ENCODE results near the gene ARPC5.

ARPC5 gene

GRCh38 chr1:183675381-183675780, 39.8 kb upstream of the ARPC5 start:
- in situ Hi-C loops (cut with HindIII; ENCODE audit: low sequenced_read_pairs) = no loop called here
- TF ChIP-seq CTCF (IDR thresholded peaks at IDR 0.05; ENCODE audit: low read depth, low read length, missing control alignments) = no peak
- H3K4me3 ChIP-seq (ENCODE audit: low read depth, low read length) = no peak overlapping the region
- DNase-seq (ENCODE audit: low read depth) = no peak

GRCh38 chr1:183674886-183675285, 39.3 kb upstream of the ARPC5 start:
- DNase-seq (ENCODE audit: low read depth) = no peak
- in situ Hi-C loops (cut with HindIII; ENCODE audit: low sequenced_read_pairs) = no loop called here
- no peak overlapping the region for H3K4me3 ChIP-seq (ENCODE audit: low read depth, low read length)
- TF ChIP-seq CTCF (IDR thresholded peaks at IDR 0.05; ENCODE audit: low read depth, low read length, missing control alignments) = no peak

- no peak for TF ChIP-seq CTCF (IDR thresholded peaks at IDR 0.05; ENCODE audit: low read depth, low read length, missing control alignments)
- H3K4me3 ChIP-seq (ENCODE audit: low read depth, low read length) = no peak overlapping the region
- in situ Hi-C loops (cut with HindIII; ENCODE audit: low sequenced_read_pairs) = no loop called here
- no peak for DNase-seq (ENCODE audit: low read depth)
These were observed 38.8 kb upstream of the ARPC5 start for GRCh38 chr1:183674339-183674738.

- DNase-seq (ENCODE audit: low read depth) = no peak
- in situ Hi-C loops (cut with HindIII; ENCODE audit: low sequenced_read_pairs) = no loop called here
- TF ChIP-seq CTCF (IDR thresholded peaks at IDR 0.05; ENCODE audit: low read depth, low read length, missing control alignments) = no peak
- H3K4me3 ChIP-seq (ENCODE audit: low read depth, low read length) = no peak overlapping the region
These were observed 38.2 kb upstream of the ARPC5 start for GRCh38 chr1:183673605-183674323.

GRCh38 chr1:183670169-183670568, 34.6 kb upstream of the ARPC5 start:
- TF ChIP-seq CTCF (IDR thresholded peaks at IDR 0.05; ENCODE audit: low read depth, low read length, missing control alignments) = peak; percentile 10
- no peak for DNase-seq (ENCODE audit: low read depth)
- H3K4me3 ChIP-seq (ENCODE audit: low read depth, low read length) = no peak overlapping the region
- in situ Hi-C loops (cut with HindIII; ENCODE audit: low sequenced_read_pairs) = no loop called here

GRCh38 chr1:183656355-183656754, 20.8 kb upstream of the ARPC5 start:
- no peak overlapping the region for H3K4me3 ChIP-seq (ENCODE audit: low read depth, low read length)
- in situ Hi-C loops (cut with HindIII; ENCODE audit: low sequenced_read_pairs) = loop anchor here (10.0 kb wide), 1 partner anchor 258 kb away; no protein-coding TSS in a partner anchor
- no peak for DNase-seq (ENCODE audit: low read depth)
- TF ChIP-seq CTCF (IDR thresholded peaks at IDR 0.05; ENCODE audit: low read depth, low read length, missing control alignments) = no peak

All from astrocyte of the cerebellum (primary cell).